Measurements from ENCODE around the gene MCF2L.

- TF ChIP-seq POLR2A (IDR thresholded peaks at IDR 0.05) = no peak
- no peak for TF ChIP-seq CTCF (IDR thresholded peaks at IDR 0.05)
Observed at GRCh38 chr13:112983042-112983305, 14.0 kb downstream of the MCF2L start.
